Measurements from ENCODE around the gene EEFSEC. TPM values are rescaled to one million over a fixed set of nuclear protein-coding genes. Genes with fewer than 3 reads are reported as not detected.

The EEFSEC gene
- total RNA-seq, 4 donors from 2014 or later = 9.1 to 17.4 (median 15.8) TPM

GRCh38 chr3:128420720-128421438 is 267.6 kb downstream of the EEFSEC start:
- no peaks in the 10 kb centered on the region for H3K36me3 ChIP-seq
- TF ChIP-seq CTCF (IDR thresholded peaks at IDR 0.05) (no peak), POLR2A (IDR thresholded peaks at IDR 0.05; ENCODE audit: low read depth) (no peak), POLR2AphosphoS5 (IDR thresholded peaks at IDR 0.05) (no peak), EP300 (IDR thresholded peaks at IDR 0.05) (no peak)
- WGBS = 60% methylated on average over 1 of the region's 12 CpGs
- no peak for DNase-seq (ENCODE audit: extremely low spot score)
- H3K27me3 ChIP-seq = peaks cover 0 to 10% (median 0%) of the 10 kb centered on the region in 4 donors
- H3K9me3 ChIP-seq = no peaks in the 10 kb centered on the region
- intact Hi-C loops (cut with DNase I) = no loop called here
- H3K4me1 ChIP-seq = peaks cover 0 to 2% (median under 1%) of the 10 kb centered on the region in 4 donors
- H3K27ac ChIP-seq (replicated peaks in 1 of 4) = no peak overlapping the region
- H3K4me3 ChIP-seq = no peak overlapping the region

GRCh38 chr3:128421439-128421836 is 268.2 kb downstream of the EEFSEC start:
- TF ChIP-seq POLR2A (IDR thresholded peaks at IDR 0.05; ENCODE audit: low read depth) = no peak
- no peak for TF ChIP-seq POLR2AphosphoS5 (IDR thresholded peaks at IDR 0.05)
- TF ChIP-seq EP300 (IDR thresholded peaks at IDR 0.05) = no peak
- TF ChIP-seq CTCF (IDR thresholded peaks at IDR 0.05) = no peak
- Histone ChIP-seq H3K4me3 (no peak overlapping the region), H3K9me3 (no peaks in the 10 kb centered on the region), H3K27me3 (peaks cover 0 to 15% (median 0%) of the 10 kb centered on the region in 4 donors), H3K36me3 (no peaks in the 10 kb centered on the region), H3K4me1 (peaks cover 0 to 8% (median 6%) of the 10 kb centered on the region in 4 donors), H3K27ac (replicated peaks in 1 of 4) (no peak overlapping the region)
- no peak for DNase-seq (ENCODE audit: extremely low spot score)
- WGBS = 58% methylated on average over 6 of the region's 11 CpGs
- intact Hi-C loops (cut with DNase I) = no loop called here

- DNase-seq (ENCODE audit: extremely low spot score) = no peak
- intact Hi-C loops (cut with DNase I) = no loop called here
- Histone ChIP-seq H3K4me3 (no peak overlapping the region), H3K9me3 (no peaks in the 10 kb centered on the region), H3K27ac (replicated peaks in 1 of 4) (no peak overlapping the region), H3K27me3 (peaks cover 0 to 20% (median 2%) of the 10 kb centered on the region in 4 donors), H3K36me3 (no peaks in the 10 kb centered on the region), H3K4me1 (peaks cover 3 to 12% (median 10%) of the 10 kb centered on the region in 4 donors)
- no peak for TF ChIP-seq POLR2A (IDR thresholded peaks at IDR 0.05; ENCODE audit: low read depth)
- no peak for TF ChIP-seq POLR2AphosphoS5 (IDR thresholded peaks at IDR 0.05)
- WGBS = 90% methylated on average over 4 of the region's 7 CpGs
These were observed 268.7 kb downstream of the EEFSEC start for GRCh38 chr3:128421966-128422365.

- WGBS = 92% methylated on average over 3 of the region's 3 CpGs
- Histone ChIP-seq H3K9me3 (no peaks in the 10 kb centered on the region), H3K4me1 (peaks cover 3 to 12% (median 10%) of the 10 kb centered on the region in 4 donors), H3K4me3 (no peak overlapping the region), H3K27ac (replicated peaks in 1 of 4) (no peak overlapping the region), H3K27me3 (peaks cover 0 to 30% (median 2%) of the 10 kb centered on the region in 4 donors), H3K36me3 (no peaks in the 10 kb centered on the region)
- intact Hi-C loops (cut with DNase I) = no loop called here
- DNase-seq (ENCODE audit: extremely low spot score) = no peak
- TF ChIP-seq POLR2AphosphoS5 (IDR thresholded peaks at IDR 0.05) (no peak), CTCF (IDR thresholded peaks at IDR 0.05) (no peak)
These were observed 269.7 kb downstream of the EEFSEC start for GRCh38 chr3:128422762-128423524.

- Histone ChIP-seq H3K4me1 (peaks cover 3 to 12% (median 10%) of the 10 kb centered on the region in 4 donors), H3K27ac (replicated peaks in 1 of 4) (no peak overlapping the region), H3K36me3 (no peaks in the 10 kb centered on the region), H3K27me3 (peaks cover 0 to 37% (median 3%) of the 10 kb centered on the region in 4 donors), H3K4me3 (no peak overlapping the region), H3K9me3 (no peaks in the 10 kb centered on the region)
- no peak for DNase-seq (ENCODE audit: extremely low spot score)
- no peak for TF ChIP-seq POLR2A (IDR thresholded peaks at IDR 0.05; ENCODE audit: low read depth)
- no peak for TF ChIP-seq EP300 (IDR thresholded peaks at IDR 0.05)
- TF ChIP-seq CTCF (IDR thresholded peaks at IDR 0.05) = no peak
- TF ChIP-seq POLR2AphosphoS5 (IDR thresholded peaks at IDR 0.05) = no peak
- intact Hi-C loops (cut with DNase I) = no loop called here
- WGBS = 94% methylated on average over 7 of the region's 7 CpGs
These were observed 270.4 kb downstream of the EEFSEC start for GRCh38 chr3:128423525-128424147.
